ENCODE results near the gene TRPM8.

DNA sequence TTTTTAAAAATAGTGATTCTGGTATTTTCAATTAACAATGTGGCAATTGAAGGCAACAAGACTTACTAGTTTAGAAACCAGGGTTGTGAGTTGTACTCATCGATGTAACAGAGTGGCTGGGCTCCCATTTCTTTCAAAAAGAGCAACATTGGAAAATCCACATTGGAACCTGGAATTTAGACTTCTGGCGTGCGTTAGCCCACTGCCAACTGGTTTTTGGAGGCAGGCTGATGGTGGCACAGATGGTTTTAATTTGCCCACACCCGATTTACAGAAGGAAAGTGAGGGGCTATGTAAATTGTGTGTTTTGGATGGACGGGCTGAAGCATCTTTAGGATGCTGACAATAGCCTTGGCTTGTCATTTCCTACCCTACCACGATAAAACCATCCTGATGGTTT is 66.3 kb downstream of the TRPM8 start:
- no peak for TF ChIP-seq POLR2A (IDR thresholded peaks at IDR 0.05)
- TF ChIP-seq, protein P1, sequence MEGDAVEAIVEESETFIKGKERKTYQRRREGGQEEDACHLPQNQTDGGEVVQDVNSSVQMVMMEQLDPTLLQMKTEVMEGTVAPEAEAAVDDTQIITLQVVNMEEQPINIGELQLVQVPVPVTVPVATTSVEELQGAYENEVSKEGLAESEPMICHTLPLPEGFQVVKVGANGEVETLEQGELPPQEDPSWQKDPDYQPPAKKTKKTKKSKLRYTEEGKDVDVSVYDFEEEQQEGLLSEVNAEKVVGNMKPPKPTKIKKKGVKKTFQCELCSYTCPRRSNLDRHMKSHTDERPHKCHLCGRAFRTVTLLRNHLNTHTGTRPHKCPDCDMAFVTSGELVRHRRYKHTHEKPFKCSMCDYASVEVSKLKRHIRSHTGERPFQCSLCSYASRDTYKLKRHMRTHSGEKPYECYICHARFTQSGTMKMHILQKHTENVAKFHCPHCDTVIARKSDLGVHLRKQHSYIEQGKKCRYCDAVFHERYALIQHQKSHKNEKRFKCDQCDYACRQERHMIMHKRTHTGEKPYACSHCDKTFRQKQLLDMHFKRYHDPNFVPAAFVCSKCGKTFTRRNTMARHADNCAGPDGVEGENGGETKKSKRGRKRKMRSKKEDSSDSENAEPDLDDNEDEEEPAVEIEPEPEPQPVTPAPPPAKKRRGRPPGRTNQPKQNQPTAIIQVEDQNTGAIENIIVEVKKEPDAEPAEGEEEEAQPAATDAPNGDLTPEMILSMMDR (IDR thresholded peaks at IDR 0.05) = no peak

Measured in uterus (tissue), 2 donors.